Neural progenitor cell (in vitro differentiated cells): ENCODE measurements around the gene ARHGAP9.

Source experiments
- EZH2 ChIP-seq: fragments of 200-600 bp; sonication (generic); IDR thresholded peaks from 2 replicates; pipeline ENCODE4 v1.6.1; 2017; ENCODE audit warnings: antibody characterized with exemption, mild to moderate bottlenecking, moderate library complexity
- TF ChIP-seq, protein P1 (sequence below): fragments of 200-600 bp; sonication (generic); IDR thresholded peaks from 2 replicates; pipeline ENCODE4 v1.5.1; 2017; ENCODE audit warnings: antibody characterized with exemption, mild to moderate bottlenecking

GRCh38 chr12:57518176-57518919 is 38.7 kb upstream of the ARHGAP9 start:
- no peak for TF ChIP-seq EZH2
- TF ChIP-seq, protein P1, sequence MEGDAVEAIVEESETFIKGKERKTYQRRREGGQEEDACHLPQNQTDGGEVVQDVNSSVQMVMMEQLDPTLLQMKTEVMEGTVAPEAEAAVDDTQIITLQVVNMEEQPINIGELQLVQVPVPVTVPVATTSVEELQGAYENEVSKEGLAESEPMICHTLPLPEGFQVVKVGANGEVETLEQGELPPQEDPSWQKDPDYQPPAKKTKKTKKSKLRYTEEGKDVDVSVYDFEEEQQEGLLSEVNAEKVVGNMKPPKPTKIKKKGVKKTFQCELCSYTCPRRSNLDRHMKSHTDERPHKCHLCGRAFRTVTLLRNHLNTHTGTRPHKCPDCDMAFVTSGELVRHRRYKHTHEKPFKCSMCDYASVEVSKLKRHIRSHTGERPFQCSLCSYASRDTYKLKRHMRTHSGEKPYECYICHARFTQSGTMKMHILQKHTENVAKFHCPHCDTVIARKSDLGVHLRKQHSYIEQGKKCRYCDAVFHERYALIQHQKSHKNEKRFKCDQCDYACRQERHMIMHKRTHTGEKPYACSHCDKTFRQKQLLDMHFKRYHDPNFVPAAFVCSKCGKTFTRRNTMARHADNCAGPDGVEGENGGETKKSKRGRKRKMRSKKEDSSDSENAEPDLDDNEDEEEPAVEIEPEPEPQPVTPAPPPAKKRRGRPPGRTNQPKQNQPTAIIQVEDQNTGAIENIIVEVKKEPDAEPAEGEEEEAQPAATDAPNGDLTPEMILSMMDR, result no peak
